ENCODE results near the gene ATP5PO.
"Not testable (repeated sequence)": the region's sequence is repeated elsewhere in the genome, so short reads cannot be mapped to it uniquely, and the experiment has no call there.

The ATP5PO gene

DNA sequence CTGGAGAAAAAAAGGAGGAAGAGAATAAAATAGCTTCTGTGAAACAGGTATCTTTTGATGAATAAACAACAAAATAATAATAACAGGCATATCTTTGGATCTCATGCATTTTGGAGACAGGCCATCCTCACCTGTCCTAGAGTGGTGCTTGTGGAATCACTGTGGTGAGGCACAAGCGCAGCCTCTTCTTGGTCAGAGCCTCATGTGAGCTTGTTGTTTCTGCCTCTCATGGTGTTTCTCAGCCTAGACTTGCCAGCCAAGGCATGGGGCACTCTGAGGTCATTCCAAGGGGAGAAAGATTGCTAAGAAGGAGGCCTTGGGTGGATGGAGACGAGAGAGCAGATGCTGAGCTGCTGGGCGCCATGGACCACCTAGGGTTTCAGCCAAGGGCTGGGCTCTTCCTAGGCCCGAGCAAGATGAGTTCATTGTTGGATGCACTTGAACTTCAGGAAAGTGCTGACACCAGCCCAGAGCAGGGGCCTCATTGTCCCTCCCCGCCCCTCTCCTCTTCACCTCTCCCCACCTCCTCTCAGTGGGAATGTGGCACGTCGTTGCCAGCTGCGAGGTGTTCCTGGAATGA lies 49.5 kb downstream of the ATP5PO start:
- DNase-seq = no peak

DNA sequence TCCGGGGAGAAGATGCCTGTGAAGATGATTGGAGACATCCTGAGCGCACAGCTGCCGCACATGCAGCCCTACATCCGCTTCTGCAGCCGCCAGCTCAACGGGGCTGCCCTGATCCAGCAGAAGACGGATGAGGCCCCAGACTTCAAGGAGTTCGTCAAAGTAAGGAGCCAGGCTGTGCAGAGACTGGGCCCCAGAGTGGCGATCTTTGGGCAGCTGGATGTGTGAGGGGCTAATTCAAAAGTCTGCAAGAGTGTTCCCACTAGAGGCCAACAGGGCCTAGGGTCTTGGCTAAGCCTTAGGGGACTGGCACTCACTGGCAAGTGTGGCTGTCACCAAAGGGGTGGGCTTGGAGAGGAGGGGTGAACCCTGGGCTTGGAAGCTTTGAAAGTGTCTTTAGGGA lies 50.4 kb downstream of the ATP5PO start:
- DNase-seq = no peak

DNA sequence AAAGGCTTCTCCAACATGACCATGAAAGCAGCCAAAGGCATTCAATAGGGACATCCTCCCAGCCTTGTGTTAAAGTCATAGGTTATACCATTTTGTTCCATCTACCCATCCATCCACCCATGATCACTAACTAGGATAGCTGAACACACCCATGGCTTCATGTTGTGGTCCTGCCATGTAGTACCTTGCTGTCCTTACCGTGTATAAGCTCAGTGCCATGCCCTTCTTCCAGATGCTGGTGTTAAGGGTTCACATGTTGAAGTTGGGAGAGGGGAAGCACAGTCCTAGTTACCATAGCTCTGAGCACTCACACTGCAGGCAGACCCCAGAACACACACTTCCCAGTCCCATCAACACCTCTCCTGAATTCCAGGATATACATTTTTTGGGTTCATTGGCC lies 51.5 kb downstream of the ATP5PO start:
- no peak for DNase-seq

DNA sequence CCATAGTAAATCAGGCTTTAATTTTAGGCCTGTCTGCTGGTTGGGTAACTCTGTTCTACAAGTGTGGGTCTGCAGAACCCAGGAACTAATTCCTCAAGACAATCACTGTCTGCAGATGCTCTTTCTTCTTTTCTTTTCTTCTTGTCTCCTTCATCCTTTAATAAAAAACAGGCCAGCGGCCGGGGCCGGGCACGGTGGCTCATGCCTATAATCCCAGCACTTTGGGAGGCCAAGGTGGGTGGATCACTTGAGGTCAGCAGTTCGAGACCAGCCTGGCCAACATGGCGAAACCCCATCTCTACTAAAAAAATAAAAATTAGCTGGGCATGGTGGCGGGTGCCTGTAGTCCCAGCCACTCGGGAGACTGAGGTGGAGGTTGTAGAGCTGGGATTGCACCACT lies 52.4 kb downstream of the ATP5PO start:
- DNase-seq = not testable (repeated sequence)

DNA sequence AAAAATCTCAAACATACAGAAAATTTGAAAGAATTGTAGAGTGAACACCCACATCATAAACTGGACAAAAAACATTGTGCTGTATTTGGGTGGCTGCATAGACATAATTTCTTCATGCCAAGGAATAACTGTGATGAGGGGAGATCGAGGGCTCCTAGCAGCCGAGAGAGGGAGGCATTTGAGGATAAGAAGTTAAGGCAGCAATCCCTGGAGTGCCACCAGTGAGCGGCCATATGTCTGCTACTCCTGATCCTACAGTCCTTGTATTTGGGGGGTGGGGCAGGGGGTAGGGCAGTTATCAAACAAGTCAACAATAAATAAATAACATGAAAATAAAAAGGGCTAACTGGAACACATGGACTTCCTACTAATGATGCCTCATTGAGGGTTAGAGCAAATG lies 54.5 kb downstream of the ATP5PO start:
- no peak for DNase-seq

DNA sequence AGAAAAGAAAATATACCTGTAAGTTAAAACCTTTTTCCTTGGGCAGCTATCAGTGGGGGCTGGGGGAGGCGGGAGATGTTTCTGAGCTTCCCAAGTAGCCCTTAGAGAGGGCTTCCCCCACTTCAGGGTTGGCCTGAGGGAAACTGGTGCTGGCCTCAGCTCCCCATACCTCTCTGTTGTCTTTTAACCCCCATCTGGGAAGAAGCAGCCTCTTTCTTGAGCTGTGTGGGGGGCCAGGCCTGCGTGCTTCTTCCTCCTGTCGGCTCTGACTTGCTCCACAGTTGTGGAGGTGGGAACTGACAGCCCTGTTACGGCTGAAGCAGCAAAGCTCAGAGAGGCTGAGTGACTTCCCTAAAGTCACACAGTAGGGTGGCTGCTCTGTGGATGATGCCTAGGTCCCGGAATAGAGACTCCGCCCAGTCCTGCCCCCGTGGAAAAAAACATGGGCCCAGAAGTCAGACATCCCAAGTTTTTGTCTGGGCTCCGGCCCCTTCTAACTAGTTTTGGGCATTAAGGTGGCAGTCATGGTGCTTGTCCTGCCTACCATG lies 55.2 kb downstream of the ATP5PO start:
- DNase-seq = no peak

DNA sequence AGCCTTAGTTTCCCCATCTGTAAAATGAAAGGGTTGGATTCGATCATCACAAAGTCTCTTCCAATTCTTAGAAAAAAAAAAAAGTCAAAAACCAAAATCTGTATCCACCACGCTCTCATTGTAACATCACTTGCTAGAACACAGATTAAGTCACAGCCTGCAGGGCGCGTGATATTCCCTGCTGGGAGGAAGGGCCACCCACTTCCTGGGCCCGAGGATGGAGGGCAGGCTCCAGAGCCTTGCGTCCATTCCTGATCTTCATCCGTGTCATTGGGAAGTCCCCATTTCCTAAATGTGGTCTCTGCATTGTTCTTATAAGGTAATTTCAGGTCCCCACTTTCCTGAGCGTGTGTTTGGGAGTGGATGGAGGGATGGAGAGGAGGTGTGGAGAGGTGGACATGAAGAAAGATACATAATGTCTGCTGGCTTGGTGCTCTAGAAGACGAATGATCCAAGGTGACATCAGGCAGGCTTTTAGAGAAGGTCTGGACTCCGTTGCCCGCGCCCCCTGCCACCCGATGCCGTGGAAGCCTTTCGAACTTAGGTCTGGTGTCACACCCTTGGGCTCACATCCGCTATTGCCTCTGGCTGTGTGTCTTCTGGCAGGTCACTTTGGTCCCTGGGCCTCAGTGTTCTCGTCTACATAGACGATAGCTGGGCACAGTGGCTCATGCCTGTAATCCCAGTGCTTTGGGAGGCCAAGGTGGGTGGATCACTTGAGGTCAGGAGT lies 56.1 kb downstream of the ATP5PO start:
- no peak for DNase-seq

DNA sequence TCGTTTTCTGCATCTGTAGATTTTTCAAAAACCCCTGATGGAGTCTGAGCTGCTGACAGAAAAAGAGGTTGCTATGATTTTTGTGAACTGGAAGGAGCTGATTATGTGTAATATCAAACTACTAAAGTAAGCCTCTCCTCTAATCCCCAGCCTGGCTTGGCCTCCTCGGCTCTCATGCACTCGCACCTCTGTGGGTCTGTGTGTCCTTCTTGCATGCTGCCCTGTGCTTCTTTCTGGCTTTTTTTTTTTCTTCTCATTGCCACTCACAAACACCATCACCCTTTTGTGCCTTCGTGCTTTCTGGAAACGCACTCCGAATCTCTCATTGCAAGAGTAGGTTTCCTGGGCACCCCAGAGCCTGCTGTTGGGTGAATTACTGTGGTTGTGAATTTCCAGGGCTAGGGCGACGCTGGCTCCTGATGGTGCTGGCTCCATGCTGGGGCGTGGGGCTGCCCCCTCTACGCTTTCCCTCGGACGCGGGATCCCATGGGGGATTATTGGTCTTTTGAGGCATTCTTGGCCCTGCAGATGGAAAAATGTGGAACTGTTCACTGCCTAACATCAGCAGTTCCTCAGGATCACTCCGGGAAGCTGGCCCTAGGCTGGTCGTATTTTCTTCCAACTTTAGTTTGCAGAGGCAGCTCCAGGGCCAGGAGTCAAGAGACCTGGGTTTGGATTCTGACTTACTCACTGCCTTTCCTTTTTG lies 56.8 kb downstream of the ATP5PO start:
- DNase-seq = no peak

DNA sequence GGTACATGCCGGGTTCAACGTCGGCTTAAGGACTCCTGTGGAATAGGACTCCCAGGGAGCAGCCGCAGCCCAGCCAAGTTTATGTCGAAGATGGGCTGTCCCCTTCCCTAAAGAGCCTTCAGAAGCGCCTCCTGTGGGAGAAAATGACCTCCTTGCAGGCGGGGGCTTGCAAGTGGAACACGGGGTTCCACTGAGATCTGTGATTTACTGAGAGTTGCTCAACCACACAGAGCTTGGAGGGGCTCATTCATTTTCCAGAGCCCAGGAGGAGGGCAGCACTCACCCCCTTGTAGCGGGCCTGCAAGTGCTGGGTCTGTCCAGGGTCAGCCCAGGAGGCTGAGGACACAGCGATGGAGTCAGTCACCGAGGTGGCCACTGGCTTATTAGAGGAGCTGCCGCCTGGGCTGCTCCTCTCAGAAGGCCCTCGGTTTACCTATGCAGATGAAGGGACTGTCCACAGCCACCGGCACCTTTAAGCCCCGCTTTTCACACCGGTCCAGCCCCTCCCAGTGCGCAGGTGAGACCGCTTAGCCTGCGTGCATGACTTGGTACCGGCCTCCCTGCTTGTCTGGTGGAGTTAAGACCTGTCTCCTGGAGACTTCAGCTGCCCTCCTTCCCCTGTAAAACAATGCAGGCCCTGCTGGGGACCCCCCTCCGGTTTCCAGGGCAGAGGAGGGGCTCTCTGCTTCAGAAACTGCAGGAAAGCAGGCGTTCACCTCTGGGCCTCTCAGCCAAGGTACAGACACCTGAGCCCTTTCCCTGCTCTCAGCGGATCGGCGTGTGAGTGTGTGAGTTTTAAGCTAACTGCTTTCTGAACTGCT lies 57.5 kb downstream of the ATP5PO start:
- DNase-seq = no peak

DNA sequence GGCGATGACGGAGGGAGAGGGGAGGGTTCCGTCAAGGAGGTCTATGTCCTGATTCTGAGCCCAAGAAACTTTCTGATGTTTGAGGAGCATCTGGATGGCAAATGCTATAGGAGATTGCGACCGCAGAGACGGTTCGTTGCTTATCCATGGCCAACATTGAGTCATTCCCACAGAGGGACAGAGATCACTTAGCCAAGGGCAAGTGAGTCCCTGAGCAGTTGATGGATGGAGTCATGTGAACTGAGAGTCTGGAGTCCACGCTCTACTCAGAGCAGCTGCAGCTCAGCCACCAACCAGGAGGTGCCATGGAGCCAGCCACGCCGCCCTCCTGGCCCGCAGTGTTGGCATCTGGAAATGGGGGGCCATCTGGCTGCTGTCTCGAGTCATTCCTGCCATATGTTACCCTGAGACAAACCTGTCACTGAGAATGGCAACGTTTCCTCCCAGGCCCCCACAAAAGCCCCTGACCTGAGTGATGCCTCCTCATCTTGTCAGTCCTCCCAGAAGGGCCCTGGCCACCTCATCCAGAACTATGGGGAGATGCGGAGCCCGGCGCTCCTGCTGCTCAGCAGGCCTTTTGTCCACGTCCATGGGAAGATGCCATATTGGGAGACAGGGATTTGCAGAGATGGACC lies 58.6 kb downstream of the ATP5PO start:
- no peak for DNase-seq

DNA sequence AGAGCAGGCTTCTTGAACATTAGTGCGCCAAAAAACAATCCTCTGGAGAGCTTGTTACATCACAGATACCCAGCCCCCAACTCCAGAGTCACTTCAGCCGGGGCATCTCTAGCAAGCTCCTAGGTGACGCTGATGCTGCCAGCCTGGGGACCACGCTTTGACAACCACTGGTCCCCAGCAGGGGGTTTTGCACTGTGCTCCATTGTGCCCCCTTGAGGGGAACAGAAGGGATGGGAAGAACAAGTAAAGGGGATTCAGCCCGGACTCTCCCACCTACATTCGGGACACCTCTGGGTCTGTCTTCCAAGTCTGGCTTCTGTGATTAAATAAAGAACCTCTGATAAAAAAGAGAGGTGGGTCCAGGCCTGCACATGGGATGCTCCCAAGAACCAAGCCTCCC lies 60.4 kb downstream of the ATP5PO start:
- DNase-seq = no peak

DNA sequence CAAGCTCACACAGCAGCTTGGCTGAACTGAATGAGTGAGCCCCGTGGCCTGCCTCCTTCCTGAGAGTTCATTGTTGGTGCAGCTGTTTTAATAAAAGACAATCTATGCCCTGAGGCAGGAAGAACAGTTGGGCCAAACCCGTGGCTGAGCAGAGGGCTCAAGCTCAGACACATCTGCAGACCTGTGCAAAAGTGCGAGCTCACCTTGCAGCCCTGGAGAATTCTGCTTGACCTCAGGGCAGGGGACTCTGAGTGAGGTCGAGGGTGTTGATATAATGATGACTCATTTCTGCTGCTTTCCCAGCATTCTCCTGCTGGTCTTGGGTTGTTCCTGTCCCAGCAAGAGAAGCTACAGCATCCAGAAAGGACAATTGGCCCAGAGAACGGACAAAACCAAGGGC lies 61.0 kb downstream of the ATP5PO start:
- DNase-seq = no peak
